Subcutaneous abdominal adipose tissue (tissue), 5 donors: ENCODE results near the gene VDR.

ENCODE experiments used
- H3K27ac ChIP-seq: one replicate; pipeline ENCODE4 v1.7.0; 2013; ENCODE audit warnings: low read depth, mild to moderate bottlenecking, inconsistent platforms, low read length, moderate library complexity
- H3K27me3 ChIP-seq, 5 donors: one replicate each; pipeline ENCODE4 v1.7.0; 2013; ENCODE audit warnings: low read length in 5 of 5, inconsistent platforms in 1 of 5; ENCODE audit not compliant: control insufficient read depth in 5 of 5, insufficient read depth in 4 of 5
- H3K36me3 ChIP-seq, 5 donors: one replicate each; pipeline ENCODE4 v1.7.0; 2013; ENCODE audit warnings: low read length in 5 of 5; ENCODE audit not compliant: control insufficient read depth in 5 of 5, insufficient read depth in 5 of 5
- H3K4me1 ChIP-seq, 5 donors: one replicate each; pipeline ENCODE4 v1.7.0; 2013; ENCODE audit warnings: low read length in 5 of 5, mild to moderate bottlenecking in 3 of 5, moderate library complexity in 1 of 5; ENCODE audit not compliant: control insufficient read depth in 5 of 5, insufficient read depth in 5 of 5
- H3K4me3 ChIP-seq, 5 donors: one replicate each; pipeline ENCODE4 v1.7.0; 2013; ENCODE audit warnings: low read length in 5 of 5, low read depth in 1 of 5
- H3K9ac ChIP-seq, 5 donors: one replicate each; pipeline ENCODE4 v1.7.0; 2013; ENCODE audit warnings: low read length in 5 of 5, mild to moderate bottlenecking in 4 of 5, moderate library complexity in 3 of 5
- H3K9me3 ChIP-seq, 5 donors: one replicate each; pipeline ENCODE4 v1.7.0; 2013; ENCODE audit warnings: low read length in 5 of 5; ENCODE audit not compliant: control insufficient read depth in 5 of 5
- donor health status: healthy.
- donor health status: healthy.
- donor health status: healthy.
- donor health status: healthy.
- donor health status: healthy.

The VDR gene

GRCh38 chr12:47834199-47834903 is 70.4 kb downstream of the VDR start:
- H3K9me3 ChIP-seq = no peaks in the 10 kb centered on the region
- H3K4me3 ChIP-seq = no peak overlapping the region
- peaks cover 0 to 31% (median 9%) of the 10 kb centered on the region in 5 donors for H3K4me1 ChIP-seq
- no peak overlapping the region for H3K27ac ChIP-seq
- H3K9ac ChIP-seq = no peak overlapping the region
- no peaks in the 10 kb centered on the region for H3K36me3 ChIP-seq
- no peaks in the 10 kb centered on the region for H3K27me3 ChIP-seq

GRCh38 chr12:47833591-47834012 is 71.2 kb downstream of the VDR start:
- Histone ChIP-seq H3K27me3 (no peaks in the 10 kb centered on the region), H3K9me3 (no peaks in the 10 kb centered on the region), H3K4me1 (peaks cover under 1 to 37% (median 15%) of the 10 kb centered on the region in 5 donors), H3K36me3 (no peaks in the 10 kb centered on the region), H3K27ac (no peak overlapping the region), H3K9ac (no peak overlapping the region), H3K4me3 (no peak overlapping the region)

- no peaks in the 10 kb centered on the region for H3K36me3 ChIP-seq
- H3K4me1 ChIP-seq = peaks cover 4 to 40% (median 21%) of the 10 kb centered on the region in 5 donors
- H3K27me3 ChIP-seq = no peaks in the 10 kb centered on the region
- no peak overlapping the region for H3K4me3 ChIP-seq
- no peak overlapping the region for H3K9ac ChIP-seq
- no peak overlapping the region for H3K27ac ChIP-seq
- H3K9me3 ChIP-seq = no peaks in the 10 kb centered on the region
These were observed 72.4 kb downstream of the VDR start for GRCh38 chr12:47832263-47832933.

GRCh38 chr12:47829584-47829983 is 75.2 kb downstream of the VDR start:
- H3K9ac ChIP-seq = peak overlapping the region in 1 of 5 donors; percentile 61
- H3K4me3 ChIP-seq = peak overlapping the region in 1 of 5 donors; percentile 23
- H3K36me3 ChIP-seq = no peaks in the 10 kb centered on the region
- H3K4me1 ChIP-seq = peaks cover 6 to 52% (median 37%) of the 10 kb centered on the region in 5 donors
- H3K27ac ChIP-seq = peak overlapping the region; percentile 59
- H3K9me3 ChIP-seq = no peaks in the 10 kb centered on the region
- no peaks in the 10 kb centered on the region for H3K27me3 ChIP-seq

- Histone ChIP-seq H3K27ac (peak overlapping the region; percentile 59), H3K9me3 (no peaks in the 10 kb centered on the region), H3K9ac (peak overlapping the region in 3 of 5 donors; percentile 1 to 61 (median 21)), H3K4me1 (peaks cover 6 to 54% (median 39%) of the 10 kb centered on the region in 5 donors), H3K4me3 (peak overlapping the region in 4 of 5 donors; percentile 6 to 32 (median 19)), H3K27me3 (no peaks in the 10 kb centered on the region), H3K36me3 (no peaks in the 10 kb centered on the region)
These were observed 75.8 kb downstream of the VDR start for GRCh38 chr12:47828976-47829482.

- H3K4me3 ChIP-seq = peak overlapping the region in 2 of 5 donors; percentile 1 to 29
- no peaks in the 10 kb centered on the region for H3K36me3 ChIP-seq
- H3K27ac ChIP-seq = peak overlapping the region; percentile 69
- peaks cover 8 to 61% (median 47%) of the 10 kb centered on the region in 5 donors for H3K4me1 ChIP-seq
- H3K27me3 ChIP-seq = no peaks in the 10 kb centered on the region
- no peak overlapping the region for H3K9ac ChIP-seq
- no peaks in the 10 kb centered on the region for H3K9me3 ChIP-seq
These were observed 76.5 kb downstream of the VDR start for GRCh38 chr12:47828008-47828975.

- Histone ChIP-seq H3K27me3 (no peaks in the 10 kb centered on the region), H3K4me1 (peaks cover 18 to 88% (median 73%) of the 10 kb centered on the region in 5 donors), H3K9ac (peak overlapping the region in 1 of 5 donors; percentile 44), H3K27ac (peak overlapping the region; percentile 67), H3K4me3 (peak overlapping the region in 1 of 5 donors; percentile 12), H3K9me3 (no peaks in the 10 kb centered on the region), H3K36me3 (no peaks in the 10 kb centered on the region)
These were observed 79.6 kb downstream of the VDR start for GRCh38 chr12:47825173-47825639.

GRCh38 chr12:47824635-47825034 is 80.2 kb downstream of the VDR start:
- Histone ChIP-seq H3K9me3 (no peaks in the 10 kb centered on the region), H3K27ac (peak overlapping the region; percentile 67), H3K9ac (peak overlapping the region in 1 of 5 donors; percentile 44), H3K36me3 (no peaks in the 10 kb centered on the region), H3K27me3 (no peaks in the 10 kb centered on the region), H3K4me3 (no peak overlapping the region), H3K4me1 (peaks cover 18 to 84% (median 75%) of the 10 kb centered on the region in 5 donors)

GRCh38 chr12:47824198-47824597 is 80.6 kb downstream of the VDR start:
- peak overlapping the region in 1 of 5 donors; percentile 44 for H3K9ac ChIP-seq
- peaks cover 18 to 80% (median 71%) of the 10 kb centered on the region in 5 donors for H3K4me1 ChIP-seq
- no peaks in the 10 kb centered on the region for H3K36me3 ChIP-seq
- peak overlapping the region; percentile 67 for H3K27ac ChIP-seq
- no peak overlapping the region for H3K4me3 ChIP-seq
- H3K9me3 ChIP-seq = no peaks in the 10 kb centered on the region
- no peaks in the 10 kb centered on the region for H3K27me3 ChIP-seq
